HEK293 (cell line): ENCODE measurements around the gene NKAPL.

Source experiments
- GLIS2 ChIP-seq: fragments of 450-650 bp; formaldehyde crosslinking; IDR thresholded peaks from 2 replicates; pipeline ENCODE4 v1.5.1; 2016; ENCODE audit warnings: missing biosample characterization, missing genetic modification characterization
- KLF8 ChIP-seq: fragments of 450-650 bp; formaldehyde crosslinking; IDR thresholded peaks from 2 replicates; pipeline ENCODE4 v1.5.1; 2016; ENCODE audit warnings: missing biosample characterization, missing genetic modification characterization
- MEIS1 ChIP-seq: sonication (generic); formaldehyde crosslinking; IDR thresholded peaks from 2 replicates; pipeline ENCODE4 v1.8.1; 2022; ENCODE audit warnings: missing genetic modification reagents, mild to moderate bottlenecking, borderline replicate concordance
- RBAK ChIP-seq: fragments of 450-650 bp; formaldehyde crosslinking; IDR thresholded peaks from 2 replicates; pipeline ENCODE4 v1.5.1; 2016; ENCODE audit warnings: missing biosample characterization, missing genetic modification characterization
- REPIN1 ChIP-seq: fragments of 450-650 bp; formaldehyde crosslinking; IDR thresholded peaks from 2 replicates; pipeline ENCODE4 v1.5.1; 2017; ENCODE audit warnings: missing biosample characterization, missing genetic modification characterization, low read depth
- SALL2 ChIP-seq: fragments of 450-650 bp; formaldehyde crosslinking; IDR thresholded peaks from 2 replicates; pipeline ENCODE4 v1.5.0; 2017; ENCODE audit warnings: missing biosample characterization, mild to moderate bottlenecking, missing genetic modification characterization, borderline replicate concordance
- WT1 ChIP-seq: fragments of 450-650 bp; formaldehyde crosslinking; IDR thresholded peaks from 2 replicates; pipeline ENCODE4 v1.5.1; 2016; ENCODE audit warnings: missing biosample characterization, missing genetic modification characterization
- ZBTB17 ChIP-seq: fragments of 450-650 bp; formaldehyde crosslinking; IDR thresholded peaks from 2 replicates; pipeline ENCODE4 v1.5.1; 2016; ENCODE audit warnings: missing biosample characterization, missing genetic modification characterization
- ZBTB6 ChIP-seq: fragments of 450-650 bp; formaldehyde crosslinking; IDR thresholded peaks from 2 replicates; pipeline ENCODE4 v1.5.1; 2017; ENCODE audit warnings: missing biosample characterization, missing genetic modification characterization
- ZBTB7A ChIP-seq: fragments of 450-650 bp; formaldehyde crosslinking; IDR thresholded peaks from 2 replicates; pipeline ENCODE4 v1.5.1; 2016; ENCODE audit warnings: low read depth, missing biosample characterization, missing genetic modification characterization
- ZEB2 ChIP-seq: fragments of 450-650 bp; formaldehyde crosslinking; IDR thresholded peaks from 2 replicates; pipeline ENCODE4 v1.5.1; 2016; ENCODE audit warnings: missing biosample characterization, missing genetic modification characterization
- ZIC2 ChIP-seq: fragments of 450-650 bp; formaldehyde crosslinking; IDR thresholded peaks from 2 replicates; pipeline ENCODE4 v1.5.1; 2016; ENCODE audit warnings: missing biosample characterization, missing genetic modification characterization
- ZNF121 ChIP-seq: fragments of 450-650 bp; formaldehyde crosslinking; IDR thresholded peaks from 2 replicates; pipeline ENCODE4 v1.5.1; 2016; ENCODE audit warnings: missing biosample characterization, missing genetic modification characterization
- ZNF157 ChIP-seq: fragments of 450-650 bp; formaldehyde crosslinking; IDR thresholded peaks from 2 replicates; pipeline ENCODE4 v1.5.1; 2016; ENCODE audit warnings: missing biosample characterization, missing genetic modification characterization
- ZNF16 ChIP-seq: fragments of 450-650 bp; formaldehyde crosslinking; IDR thresholded peaks from 2 replicates; pipeline ENCODE4 v1.5.1; 2016; ENCODE audit warnings: low read depth, missing biosample characterization, missing genetic modification characterization
- ZNF18 ChIP-seq: fragments of 450-650 bp; formaldehyde crosslinking; IDR thresholded peaks from 2 replicates; pipeline ENCODE4 v1.5.1; 2016; ENCODE audit warnings: missing biosample characterization, missing genetic modification characterization
- ZNF19 ChIP-seq: fragments of 450-650 bp; formaldehyde crosslinking; IDR thresholded peaks from 2 replicates; pipeline ENCODE4; 2016; ENCODE audit warnings: missing biosample characterization, missing genetic modification characterization, low read depth
- ZNF2 ChIP-seq: fragments of 450-650 bp; formaldehyde crosslinking; IDR thresholded peaks from 2 replicates; pipeline ENCODE4 v1.5.1; 2016; ENCODE audit warnings: missing biosample characterization, missing genetic modification characterization
- ZNF223 ChIP-seq: fragments of 450-650 bp; formaldehyde crosslinking; IDR thresholded peaks from 2 replicates; pipeline ENCODE4 v1.5.1; 2016; ENCODE audit warnings: missing biosample characterization, missing genetic modification characterization
- ZNF24 ChIP-seq: fragments of 450-650 bp; formaldehyde crosslinking; IDR thresholded peaks from 2 replicates; pipeline ENCODE4 v1.5.1; 2016; ENCODE audit warnings: missing biosample characterization, missing genetic modification characterization
- ZNF391 ChIP-seq: fragments of 450-650 bp; formaldehyde crosslinking; IDR thresholded peaks from 2 replicates; pipeline ENCODE4 v1.5.1; 2016; ENCODE audit warnings: low read depth, missing biosample characterization, missing genetic modification characterization, borderline replicate concordance
- ZNF449 ChIP-seq: fragments of 450-650 bp; formaldehyde crosslinking; IDR thresholded peaks from 2 replicates; pipeline ENCODE4 v1.5.1; 2017; ENCODE audit warnings: missing biosample characterization, mild to moderate bottlenecking, missing genetic modification characterization, moderate library complexity
- ZNF48 ChIP-seq: fragments of 450-650 bp; formaldehyde crosslinking; IDR thresholded peaks from 2 replicates; pipeline ENCODE4 v1.5.1; 2016; ENCODE audit warnings: missing biosample characterization, missing genetic modification characterization
- ZNF548 ChIP-seq: fragments of 450-650 bp; formaldehyde crosslinking; IDR thresholded peaks from 2 replicates; pipeline ENCODE4 v1.5.1; 2016; ENCODE audit warnings: missing biosample characterization, missing genetic modification characterization
- ZNF561 ChIP-seq: fragments of 450-650 bp; IDR thresholded peaks from 2 replicates; pipeline ENCODE4 v1.5.1; 2018; ENCODE audit warnings: missing biosample characterization, missing genetic modification characterization, borderline replicate concordance
- ZNF692 ChIP-seq: fragments of 450-650 bp; formaldehyde crosslinking; IDR thresholded peaks from 2 replicates; pipeline ENCODE4 v1.5.1; 2016; ENCODE audit warnings: missing biosample characterization, missing genetic modification characterization
- ZNF768 ChIP-seq: fragments of 450-650 bp; formaldehyde crosslinking; IDR thresholded peaks from 2 replicates; pipeline ENCODE4 v1.5.1; 2018; ENCODE audit warnings: missing biosample characterization, mild to moderate bottlenecking, missing genetic modification characterization
- ZNF785 ChIP-seq: fragments of 450-650 bp; formaldehyde crosslinking; IDR thresholded peaks from 2 replicates; pipeline ENCODE4 v1.5.1; 2016; ENCODE audit warnings: missing biosample characterization, missing genetic modification characterization
- ZNF792 ChIP-seq: fragments of 450-650 bp; formaldehyde crosslinking; IDR thresholded peaks from 2 replicates; pipeline ENCODE4 v1.5.1; 2016; ENCODE audit warnings: missing biosample characterization, missing genetic modification characterization
- ZSCAN16 ChIP-seq: fragments of 450-650 bp; formaldehyde crosslinking; IDR thresholded peaks from 2 replicates; pipeline ENCODE4 v1.5.1; 2016; ENCODE audit warnings: missing biosample characterization, missing genetic modification characterization
- TF ChIP-seq, protein P1 (sequence below): fragments of 450-650 bp; formaldehyde crosslinking; IDR thresholded peaks from 2 replicates; pipeline ENCODE4 v1.5.1; 2016; ENCODE audit warnings: missing biosample characterization, missing genetic modification characterization, borderline replicate concordance

The NKAPL gene

GRCh38 chr6:28212510-28213212 lies 46.4 kb upstream of the NKAPL start (continued):
- TF ChIP-seq, protein P1, sequence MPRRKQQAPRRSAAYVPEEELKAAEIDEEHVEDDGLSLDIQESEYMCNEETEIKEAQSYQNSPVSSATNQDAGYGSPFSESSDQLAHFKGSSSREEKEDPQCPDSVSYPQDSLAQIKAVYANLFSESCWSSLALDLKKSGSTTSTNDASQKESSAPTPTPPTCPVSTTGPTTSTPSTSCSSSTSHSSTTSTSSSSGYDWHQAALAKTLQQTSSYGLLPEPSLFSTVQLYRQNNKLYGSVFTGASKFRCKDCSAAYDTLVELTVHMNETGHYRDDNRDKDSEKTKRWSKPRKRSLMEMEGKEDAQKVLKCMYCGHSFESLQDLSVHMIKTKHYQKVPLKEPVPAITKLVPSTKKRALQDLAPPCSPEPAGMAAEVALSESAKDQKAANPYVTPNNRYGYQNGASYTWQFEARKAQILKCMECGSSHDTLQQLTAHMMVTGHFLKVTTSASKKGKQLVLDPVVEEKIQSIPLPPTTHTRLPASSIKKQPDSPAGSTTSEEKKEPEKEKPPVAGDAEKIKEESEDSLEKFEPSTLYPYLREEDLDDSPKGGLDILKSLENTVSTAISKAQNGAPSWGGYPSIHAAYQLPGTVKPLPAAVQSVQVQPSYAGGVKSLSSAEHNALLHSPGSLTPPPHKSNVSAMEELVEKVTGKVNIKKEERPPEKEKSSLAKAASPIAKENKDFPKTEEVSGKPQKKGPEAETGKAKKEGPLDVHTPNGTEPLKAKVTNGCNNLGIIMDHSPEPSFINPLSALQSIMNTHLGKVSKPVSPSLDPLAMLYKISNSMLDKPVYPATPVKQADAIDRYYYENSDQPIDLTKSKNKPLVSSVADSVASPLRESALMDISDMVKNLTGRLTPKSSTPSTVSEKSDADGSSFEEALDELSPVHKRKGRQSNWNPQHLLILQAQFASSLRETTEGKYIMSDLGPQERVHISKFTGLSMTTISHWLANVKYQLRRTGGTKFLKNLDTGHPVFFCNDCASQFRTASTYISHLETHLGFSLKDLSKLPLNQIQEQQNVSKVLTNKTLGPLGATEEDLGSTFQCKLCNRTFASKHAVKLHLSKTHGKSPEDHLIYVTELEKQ (tag by site-specific recombination): peak; percentile 96
- TF ChIP-seq ZNF19 (tag by site-specific recombination) (no peak), ZNF561 (tag by site-specific recombination) (peak; percentile 92), ZNF18 (tag by site-specific recombination) (peak; percentile 55), SALL2 (tag by site-specific recombination) (no peak), ZNF768 (tag by site-specific recombination) (no peak), ZEB2 (tag by site-specific recombination) (peak; percentile 96), ZNF223 (tag by site-specific recombination) (no peak), ZSCAN16 (tag by site-specific recombination) (no peak), ZNF449 (tag by site-specific recombination) (peak; percentile 69; the same call in 1 of the 2 replicates), ZBTB6 (peak; percentile 7; the same call in 1 of the 2 replicates), ZNF692 (tag by site-specific recombination) (peak; percentile 88), ZNF785 (tag by site-specific recombination) (0 out of 2 replicates have a peak, but pooled peaks have one; percentile 47), ZNF157 (tag by site-specific recombination) (no peak), GLIS2 (no peak), REPIN1 (peak; percentile 74; the same call in 1 of the 2 replicates), ZIC2 (tag by site-specific recombination) (no peak), ZNF48 (tag by site-specific recombination) (no peak), WT1 (tag by site-specific recombination) (peak; percentile 90), ZBTB17 (tag by site-specific recombination) (peak; percentile 99), ZNF2 (peak; percentile 91), ZNF24 (tag by site-specific recombination) (peak; percentile 98), ZNF792 (tag by site-specific recombination) (0 out of 2 replicates have a peak, but pooled peaks have one; percentile 61), ZNF548 (no peak), RBAK (no peak), ZBTB7A (tag by site-specific recombination) (no peak), KLF8 (tag by site-specific recombination) (peak; percentile 88), ZNF121 (tag by site-specific recombination) (no peak), ZNF391 (tag by site-specific recombination) (peak; percentile 96), ZNF16 (no peak), MEIS1 (no peak)
